Activated gamma-delta T cell treated with anti-CD3 and anti-CD28 coated beads, Interleukin-2, amount 50 U/mL, for 16 hours (primary cell): ENCODE results near the gene TRAPPC14.
"Not testable (repeated sequence)": the region's sequence is repeated elsewhere in the genome, so short reads cannot be mapped to it uniquely, and the experiment has no call there.

ENCODE experiments used
- DNase-seq: peaks from one replicate; pipeline ENCODE4 v3.0.0-alpha.2; 2020; ENCODE audit warnings: low read depth

The TRAPPC14 gene

GRCh38 chr7:100158229-100159098 lies at the start of gene TRAPPC14:
TSS of gene TRAPPC14 (minus strand) at chr7:100158723. CDS start at chr7:100158499, 224 bp downstream.
- DNase-seq: peak; percentile 90

GRCh38 chr7:100204454-100204853 lies 45.9 kb upstream of the TRAPPC14 start:
- no peak for DNase-seq

- DNase-seq: no peak
Measured at GRCh38 chr7:100200693-100201092, 42.2 kb upstream of the TRAPPC14 start.

- DNase-seq: no peak
Measured at GRCh38 chr7:100198266-100198665, 39.7 kb upstream of the TRAPPC14 start.

- not testable (repeated sequence) for DNase-seq
Measured at GRCh38 chr7:100195901-100196322, 37.4 kb upstream of the TRAPPC14 start.

- DNase-seq: no peak
Measured at GRCh38 chr7:100195222-100195621, 36.7 kb upstream of the TRAPPC14 start.

GRCh38 chr7:100192969-100193368 lies 34.4 kb upstream of the TRAPPC14 start:
- DNase-seq: no peak

GRCh38 chr7:100192281-100192862 lies 33.8 kb upstream of the TRAPPC14 start:
- DNase-seq: not testable (repeated sequence)

GRCh38 chr7:100191775-100192174 lies 33.3 kb upstream of the TRAPPC14 start:
- no peak for DNase-seq

GRCh38 chr7:100190048-100190711 lies 31.7 kb upstream of the TRAPPC14 start:
- DNase-seq: no peak

GRCh38 chr7:100189061-100189460 lies 30.5 kb upstream of the TRAPPC14 start:
- no peak for DNase-seq

- DNase-seq: no peak
Measured at GRCh38 chr7:100185726-100186125, 27.2 kb upstream of the TRAPPC14 start.

GRCh38 chr7:100183090-100183489 lies 24.6 kb upstream of the TRAPPC14 start:
- DNase-seq: not testable (repeated sequence)

- DNase-seq: not testable (repeated sequence)
Measured at GRCh38 chr7:100182616-100183015, 24.1 kb upstream of the TRAPPC14 start.

GRCh38 chr7:100180084-100180483 lies 21.6 kb upstream of the TRAPPC14 start:
- DNase-seq: not testable (repeated sequence)

- peak; percentile 95 for DNase-seq
Measured at GRCh38 chr7:100177045-100178001, 18.8 kb upstream of the TRAPPC14 start, which contains the start of the genes GPC2 and STAG3. TSS of gene GPC2 (minus strand) at chr7:100177381. CDS start at chr7:100177199, 182 bp downstream. TSS of gene STAG3 (plus strand) at chr7:100177918. CDS start at chr7:100180557, 2,639 bp downstream.

GRCh38 chr7:100176096-100177044 lies 17.8 kb upstream of the TRAPPC14 start:
- no peak for DNase-seq

GRCh38 chr7:100175296-100175935 lies 16.9 kb upstream of the TRAPPC14 start:
- DNase-seq: no peak

- DNase-seq: no peak
Measured at GRCh38 chr7:100174582-100174981, 16.1 kb upstream of the TRAPPC14 start.
